ENCODE data around the gene CST4.

- TF ChIP-seq POLR2A (IDR thresholded peaks at IDR 0.05) (no peak), POLR2AphosphoS5 (IDR thresholded peaks at IDR 0.05) (no peak), CTCF (IDR thresholded peaks at IDR 0.05) (no peak)
Observed at GRCh38 chr20:23673209-23673608, 15.6 kb downstream of the CST4 start.

All from upper lobe of left lung (tissue), 4 donors.